Epithelial cell of proximal tubule (primary cell): Measurements from ENCODE around the gene MORN3. TPM values are rescaled to one million over a fixed set of nuclear protein-coding genes. Genes with fewer than 3 reads are reported as not detected.

Source experiments
- DNase-seq: peaks from one replicate; pipeline ENCODE4 v3.0.0-alpha.2; 2011; ENCODE audit warnings: low read depth
- H3K4me3 ChIP-seq: 2 replicates; pipeline ENCODE4 v1.5.1; 2011; ENCODE audit warnings: low read depth, mild to moderate bottlenecking, low read length
- CTCF ChIP-seq: conservative IDR thresholded peaks from 2 replicates; pipeline ENCODE4 v1.5.1; 2012; ENCODE audit warnings: low read depth, mild to moderate bottlenecking, low read length
- total RNA-seq: library from RNA; depleted of rRNA; stranded (reverse); fragments of >200 nt; gene quantifications from 2 replicates; pipeline ENCODE4 v1.2.3, GENCODE V29; 2015

Gene MORN3
- total RNA-seq, 1 donor from 2014 or later: 0.81 TPM

- DNase-seq: no peak
- TF ChIP-seq CTCF: no peak
- no peak overlapping the region for H3K4me3 ChIP-seq
These were observed 12.0 kb downstream of the MORN3 start for GRCh38 chr12:121657305-121658008.

- no peak overlapping the region for H3K4me3 ChIP-seq
- DNase-seq: no peak
- TF ChIP-seq CTCF: no peak
These were observed 13.3 kb downstream of the MORN3 start for GRCh38 chr12:121656122-121656521.

GRCh38 chr12:121653999-121654398 lies 15.5 kb downstream of the MORN3 start:
- no peak for DNase-seq
- no peak for TF ChIP-seq CTCF
- no peak overlapping the region for H3K4me3 ChIP-seq

GRCh38 chr12:121652767-121653497 lies 16.5 kb downstream of the MORN3 start:
- DNase-seq: no peak
- no peak for TF ChIP-seq CTCF
- no peak overlapping the region for H3K4me3 ChIP-seq

- H3K4me3 ChIP-seq: no peak overlapping the region
- TF ChIP-seq CTCF: no peak
- DNase-seq: no peak
These were observed 18.1 kb downstream of the MORN3 start for GRCh38 chr12:121651320-121651719.

- no peak for TF ChIP-seq CTCF
- H3K4me3 ChIP-seq: no peak overlapping the region
- no peak for DNase-seq
These were observed 19.6 kb downstream of the MORN3 start for GRCh38 chr12:121649819-121650353.

- DNase-seq: no peak
- no peak for TF ChIP-seq CTCF
- no peak overlapping the region for H3K4me3 ChIP-seq
These were observed 20.1 kb downstream of the MORN3 start for GRCh38 chr12:121649322-121649721.
